EL (cell line): Measurements from ENCODE around the gene OSBP.

Experiments used
- DNase-seq: peaks from one replicate; pipeline ENCODE4 v3.0.0-alpha.2; 2016

The OSBP gene

DNA sequence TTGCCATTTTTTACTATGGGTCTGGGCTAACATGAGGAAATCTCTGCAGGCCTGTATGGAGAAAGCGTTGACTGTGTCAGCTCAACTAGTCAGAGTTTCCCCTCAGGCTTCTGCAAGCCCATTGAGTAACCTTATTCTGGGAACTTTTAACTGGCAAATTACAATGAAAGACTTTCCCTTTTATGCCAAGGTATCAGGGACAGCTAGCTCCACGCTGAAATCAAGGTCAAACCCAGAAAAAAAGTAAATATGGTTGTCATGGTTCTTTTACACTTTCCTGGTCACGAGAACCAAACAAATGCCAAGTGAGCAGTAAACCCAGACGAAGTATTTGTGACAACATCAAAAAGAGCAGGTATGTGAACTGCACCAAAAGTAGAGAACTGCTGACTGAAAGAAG is 13.8 kb downstream of the OSBP start:
- no peak for DNase-seq

DNA sequence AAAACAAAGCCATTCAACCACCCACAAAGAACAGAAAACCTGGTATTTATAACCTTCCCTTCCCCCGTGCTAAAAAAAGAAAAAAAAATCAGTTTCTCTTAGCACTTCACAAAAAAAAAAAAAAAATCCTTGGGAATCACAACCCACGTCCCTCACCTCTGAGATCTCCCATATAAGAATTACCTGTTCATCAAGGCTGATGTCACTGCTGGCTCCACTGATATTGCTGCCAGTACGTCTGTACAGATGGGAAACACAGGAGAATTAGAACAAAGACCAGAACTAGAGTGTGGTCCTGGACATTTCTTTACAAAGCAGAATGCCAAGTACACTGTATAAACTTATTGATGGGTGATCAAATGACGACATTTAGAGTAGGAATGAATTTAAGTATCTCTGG is 14.9 kb downstream of the OSBP start:
- no peak for DNase-seq

- DNase-seq: no peak
Observed at GRCh38 chr11:59600234-59600633, 15.3 kb downstream of the OSBP start.

DNA sequence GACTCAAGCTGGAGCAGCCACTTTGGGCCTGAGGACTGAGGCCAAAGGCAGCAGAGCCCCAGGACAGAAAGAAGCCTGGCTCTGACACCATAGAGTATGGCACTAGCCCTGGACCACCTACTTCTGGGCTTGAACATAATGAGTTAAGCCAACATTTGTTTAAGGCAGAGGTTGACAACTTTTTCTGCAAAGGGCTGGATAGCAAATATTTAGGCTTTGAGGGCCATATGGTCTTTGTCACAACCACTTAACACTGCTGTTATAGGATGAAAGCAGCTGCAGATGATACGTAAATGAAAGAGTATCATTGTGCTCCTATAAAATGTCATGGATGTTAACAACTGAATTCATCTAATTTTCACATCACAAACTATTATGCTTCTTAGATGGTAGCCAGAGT is 16.6 kb downstream of the OSBP start:
- no peak for DNase-seq

DNA sequence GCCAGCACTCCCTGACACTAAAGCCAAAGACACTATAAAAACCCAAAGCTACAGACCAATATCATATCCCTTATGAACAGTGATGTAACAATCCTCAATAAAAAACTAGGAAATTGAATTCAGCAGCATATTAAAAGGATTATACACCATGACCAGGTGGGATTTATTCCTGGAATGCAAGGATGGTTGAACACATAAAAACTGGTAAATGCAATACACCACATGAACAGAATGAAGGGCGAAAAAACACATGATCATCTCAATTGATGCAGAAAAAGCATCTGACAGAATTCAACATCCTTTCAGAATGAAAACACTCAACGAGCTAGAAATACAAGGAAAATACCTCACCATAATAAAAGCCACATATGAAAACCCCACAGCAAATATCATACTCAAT is 31.3 kb downstream of the OSBP start:
- no peak for DNase-seq

- DNase-seq: peak; percentile 13
Observed at GRCh38 chr11:59582006-59582405, 33.6 kb downstream of the OSBP start.

- no peak for DNase-seq
Observed at GRCh38 chr11:59578369-59578768, 37.2 kb downstream of the OSBP start.

- DNase-seq: no peak
Observed at GRCh38 chr11:59575505-59575904, 40.1 kb downstream of the OSBP start.

- DNase-seq: no peak
Observed at GRCh38 chr11:59574932-59575502, 40.6 kb downstream of the OSBP start.

DNA sequence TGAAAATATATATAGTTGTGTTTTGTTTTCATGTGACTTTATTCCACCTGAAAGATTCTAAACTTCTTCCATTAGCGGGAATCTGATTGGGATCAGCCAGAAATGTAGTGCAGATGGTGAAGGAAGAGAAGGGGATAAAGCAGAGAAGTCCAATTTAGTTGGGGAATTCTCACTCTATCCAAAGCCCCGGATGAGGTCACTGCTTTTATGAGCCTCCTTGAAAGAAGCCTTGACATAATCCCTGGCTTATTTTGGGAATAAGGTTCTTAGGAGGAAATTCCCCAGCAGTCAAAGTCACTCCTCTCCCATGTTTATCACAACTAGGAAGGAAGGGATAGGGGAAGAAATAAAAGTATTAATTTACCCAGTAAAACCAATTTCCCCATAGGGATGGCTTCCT is 41.1 kb downstream of the OSBP start:
- peak; percentile 77 for DNase-seq

DNA sequence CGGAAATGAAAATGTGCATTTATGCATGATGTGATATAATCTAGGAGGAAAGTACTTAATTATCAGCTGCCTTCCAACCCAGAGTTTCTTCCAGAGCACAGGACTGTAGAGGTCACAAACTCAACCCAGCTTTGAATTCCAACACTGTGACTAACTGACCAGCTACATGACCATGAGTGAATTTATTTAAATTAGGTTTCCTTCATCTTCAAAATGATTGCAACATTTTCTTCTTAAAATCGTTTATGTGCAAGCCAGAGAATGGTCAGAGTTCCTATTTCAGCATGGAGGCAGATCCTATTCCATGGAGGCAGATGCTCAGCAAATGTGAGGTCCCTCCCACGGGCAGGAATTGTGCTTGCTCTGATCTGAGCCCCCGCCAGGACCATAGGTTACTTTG is 42.4 kb downstream of the OSBP start:
- DNase-seq: peak; percentile 92

- no peak for DNase-seq
Observed at GRCh38 chr11:59572091-59572490, 43.5 kb downstream of the OSBP start.

DNA sequence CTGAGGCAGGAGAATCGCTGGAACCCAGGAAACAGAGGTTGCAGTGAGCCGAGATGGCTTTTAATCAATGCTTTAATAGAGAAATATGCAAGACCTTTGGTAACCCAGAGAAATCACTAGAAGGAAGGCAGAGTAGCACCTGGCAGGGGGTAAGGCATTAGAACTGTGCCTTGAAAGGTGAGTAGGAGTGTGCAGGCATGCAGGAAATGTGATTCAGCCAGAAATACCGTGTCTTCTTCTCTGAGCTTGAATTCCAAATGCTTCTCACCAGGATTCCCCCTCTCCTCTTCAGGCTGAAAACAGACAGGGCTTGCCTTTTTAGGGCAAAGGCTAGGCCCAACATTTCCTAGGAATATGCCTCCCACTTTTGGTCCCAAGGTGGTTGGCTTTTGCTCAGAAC is 53.3 kb downstream of the OSBP start:
- no peak for DNase-seq

- peak; percentile 84 for DNase-seq
Observed at GRCh38 chr11:59560702-59561473, 54.7 kb downstream of the OSBP start.

- peak; percentile 85 for DNase-seq
Observed at GRCh38 chr11:59560290-59560701, 55.3 kb downstream of the OSBP start.

DNA sequence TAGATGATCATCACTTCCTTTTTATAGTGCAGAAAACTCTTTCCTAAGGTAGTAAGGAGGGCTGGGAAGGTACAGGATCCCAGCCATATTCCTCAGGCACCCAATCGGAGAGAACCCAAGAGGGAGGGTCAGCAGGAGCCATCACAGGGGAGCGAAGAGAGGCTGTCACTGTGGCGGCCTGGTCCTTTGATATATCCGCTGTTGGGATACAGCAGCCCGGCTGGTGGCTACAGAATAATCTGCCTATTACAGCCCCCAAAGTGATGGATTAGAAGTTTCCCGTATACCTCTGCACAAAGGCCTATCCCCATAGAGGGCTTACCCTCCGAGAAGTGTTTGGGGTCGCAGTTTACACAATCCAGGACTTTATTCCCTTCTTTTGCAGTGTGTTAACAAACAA is 55.7 kb downstream of the OSBP start:
- no peak for DNase-seq

DNA sequence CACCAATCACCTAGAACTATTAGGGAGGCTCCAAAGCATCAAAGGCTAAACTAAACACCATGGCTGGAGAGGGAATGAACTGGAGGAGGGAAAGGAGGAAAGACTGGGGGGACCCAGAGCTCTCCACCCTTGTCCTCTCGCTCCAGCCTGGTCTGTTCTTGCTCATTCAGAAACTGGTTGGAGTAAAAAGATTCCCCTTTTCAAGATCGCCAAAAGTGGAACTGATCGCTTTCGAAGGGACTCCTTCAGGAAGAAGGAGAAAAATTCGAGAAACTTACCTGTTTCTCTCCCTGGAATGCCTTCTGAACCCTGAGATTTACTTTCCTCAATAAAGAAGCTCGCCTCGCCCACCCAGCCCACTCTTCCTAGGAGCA is 57.3 kb downstream of the OSBP start:
- DNase-seq: no peak

DNA sequence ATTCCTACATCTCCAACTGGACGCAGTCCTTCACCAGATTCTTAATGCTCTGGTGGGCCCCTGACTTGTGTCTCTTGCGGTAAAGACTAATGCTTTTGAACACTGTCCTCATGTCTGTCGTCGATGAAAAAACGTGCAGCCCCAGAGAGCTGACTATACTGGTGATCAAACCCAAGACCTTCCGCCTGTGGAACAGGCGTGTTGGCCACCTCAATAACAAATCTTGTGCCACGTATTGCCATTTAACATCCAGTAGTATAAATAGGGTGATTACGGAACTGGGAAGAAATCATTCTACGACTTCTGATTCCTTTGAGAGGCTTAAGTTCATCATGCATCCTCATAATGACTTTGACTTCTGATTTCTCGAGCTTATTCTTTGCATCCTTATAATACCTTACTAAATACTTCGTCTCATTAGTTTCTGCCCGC is 58.6 kb downstream of the OSBP start:
- DNase-seq: peak; percentile 62

- DNase-seq: peak; percentile 94
Observed at GRCh38 chr11:59556115-59556916, 59.3 kb downstream of the OSBP start.

GRCh38 chr11:59555601-59556114 is 59.9 kb downstream of the OSBP start:
- no peak for DNase-seq

- no peak for DNase-seq
Observed at GRCh38 chr11:59553323-59553722, 62.3 kb downstream of the OSBP start.

DNA sequence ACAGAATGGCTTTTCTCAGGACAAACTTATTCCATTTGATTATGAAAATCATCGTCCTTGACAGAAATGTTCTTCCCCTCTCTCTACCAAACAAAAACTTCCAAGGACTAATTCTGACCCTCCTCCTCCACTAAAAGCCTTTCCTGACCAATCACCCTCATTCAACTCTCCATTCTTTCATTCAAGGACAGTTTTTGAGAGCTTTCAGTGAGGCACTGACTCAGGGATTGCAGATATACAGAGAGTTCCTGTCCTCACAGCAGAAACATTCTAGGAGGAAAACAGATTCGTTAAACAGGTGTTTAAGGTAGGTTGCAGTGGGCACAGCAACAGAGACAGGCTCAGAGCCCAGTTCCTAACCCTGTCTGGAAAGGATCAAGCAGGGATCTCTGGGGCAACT is 62.7 kb downstream of the OSBP start:
- DNase-seq: no peak

- peak; percentile 84 for DNase-seq
Observed at GRCh38 chr11:59551659-59552521, 63.7 kb downstream of the OSBP start.
